Measurements from ENCODE around the gene DRAP1.

DNA sequence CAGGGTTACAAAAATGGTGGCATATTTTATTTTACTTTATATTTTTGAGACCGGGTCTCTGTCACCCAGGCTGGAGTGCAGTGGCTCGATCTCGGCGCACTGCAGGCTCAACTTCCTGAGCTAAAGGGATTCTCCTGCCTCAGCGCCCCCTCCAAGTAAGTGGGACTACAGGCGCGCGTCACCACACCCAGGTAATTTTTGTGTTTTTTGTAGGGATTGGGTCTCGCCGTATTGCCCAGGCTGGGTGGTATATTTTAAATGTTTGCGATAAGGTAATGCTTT, 18.4 kb upstream of the DRAP1 start:
- TF ChIP-seq, protein P1, sequence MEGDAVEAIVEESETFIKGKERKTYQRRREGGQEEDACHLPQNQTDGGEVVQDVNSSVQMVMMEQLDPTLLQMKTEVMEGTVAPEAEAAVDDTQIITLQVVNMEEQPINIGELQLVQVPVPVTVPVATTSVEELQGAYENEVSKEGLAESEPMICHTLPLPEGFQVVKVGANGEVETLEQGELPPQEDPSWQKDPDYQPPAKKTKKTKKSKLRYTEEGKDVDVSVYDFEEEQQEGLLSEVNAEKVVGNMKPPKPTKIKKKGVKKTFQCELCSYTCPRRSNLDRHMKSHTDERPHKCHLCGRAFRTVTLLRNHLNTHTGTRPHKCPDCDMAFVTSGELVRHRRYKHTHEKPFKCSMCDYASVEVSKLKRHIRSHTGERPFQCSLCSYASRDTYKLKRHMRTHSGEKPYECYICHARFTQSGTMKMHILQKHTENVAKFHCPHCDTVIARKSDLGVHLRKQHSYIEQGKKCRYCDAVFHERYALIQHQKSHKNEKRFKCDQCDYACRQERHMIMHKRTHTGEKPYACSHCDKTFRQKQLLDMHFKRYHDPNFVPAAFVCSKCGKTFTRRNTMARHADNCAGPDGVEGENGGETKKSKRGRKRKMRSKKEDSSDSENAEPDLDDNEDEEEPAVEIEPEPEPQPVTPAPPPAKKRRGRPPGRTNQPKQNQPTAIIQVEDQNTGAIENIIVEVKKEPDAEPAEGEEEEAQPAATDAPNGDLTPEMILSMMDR (IDR thresholded peaks at IDR 0.05; ENCODE audit: low read depth, low read length, poor library complexity, severe bottlenecking), result no peak
- no peak for TF ChIP-seq EZH2phosphoT487 (IDR thresholded peaks at IDR 0.05; ENCODE audit: borderline replicate concordance, low read length)

Data from DOHH2 (cell line).